Liver (tissue), 9 donors: ENCODE measurements around the gene ZNF718. TPM values are rescaled to one million over a fixed set of nuclear protein-coding genes. Genes with fewer than 3 reads are reported as not detected.
"Not testable (repeated sequence)": the region's sequence is repeated elsewhere in the genome, so short reads cannot be mapped to it uniquely, and the experiment has no call there.

Experiments
- DNase-seq: peaks from one replicate; pipeline ENCODE4 v3.0.0-alpha.2; 2017; ENCODE audit warnings: low spot score
- H3K27ac ChIP-seq, 2 donors: one replicate each; pipeline ENCODE4 v1.7.0; 2013; ENCODE audit warnings: inconsistent platforms in 2 of 2, low read length in 2 of 2, control low read depth in 1 of 2, low read depth in 1 of 2, mild to moderate bottlenecking in 1 of 2
- H3K27me3 ChIP-seq, 4 donors: one replicate each; pipeline versions ENCODE4 v1.6.1 to v1.7.0; 2013; ENCODE audit warnings: low read length in 3 of 4, inconsistent platforms in 1 of 4, mild to moderate bottlenecking in 1 of 4, moderate library complexity in 1 of 4; ENCODE audit not compliant: control insufficient read depth in 4 of 4, insufficient read depth in 4 of 4
- H3K36me3 ChIP-seq, 4 donors: one replicate each; pipeline versions ENCODE4 v1.6.1 to v1.7.0; 2013; ENCODE audit warnings: low read length in 3 of 4, mild to moderate bottlenecking in 3 of 4, low read depth in 1 of 4, moderate library complexity in 1 of 4; ENCODE audit not compliant: control insufficient read depth in 4 of 4, insufficient read depth in 3 of 4
- H3K4me1 ChIP-seq, 4 donors: one replicate each; pipeline versions ENCODE4 v1.6.1 to v1.7.0; 2013; ENCODE audit warnings: low read length in 3 of 4, mild to moderate bottlenecking in 3 of 4, moderate library complexity in 1 of 4; ENCODE audit not compliant: control insufficient read depth in 4 of 4, insufficient read depth in 4 of 4
- H3K4me3 ChIP-seq, 3 donors: one replicate each; pipeline versions ENCODE4 v1.6.1 to v1.7.0; 2013; ENCODE audit warnings: low read length in 3 of 3, control low read depth in 1 of 3, low read depth in 1 of 3, mild to moderate bottlenecking in 1 of 3
- H3K9ac ChIP-seq, 2 donors: one replicate each; pipeline ENCODE4 v1.7.0; 2013; ENCODE audit warnings: low read length in 2 of 2, mild to moderate bottlenecking in 2 of 2, moderate library complexity in 2 of 2, control low read depth in 1 of 2, low read depth in 1 of 2
- H3K9me3 ChIP-seq, 4 donors: one replicate each; pipeline versions ENCODE4 v1.6.1 to v1.7.0; 2013; ENCODE audit warnings: low read length in 3 of 4; ENCODE audit not compliant: control insufficient read depth in 4 of 4
- CTCF ChIP-seq: fragments of 150-350 bp; IDR thresholded peaks from 2 replicates; pipeline ENCODE4 v1.5.1; 2017; ENCODE audit warnings: improper control_type of control experiment, low read depth, low read length; ENCODE audit not compliant: missing input control
- FOXA1 ChIP-seq: IDR thresholded peaks from 2 replicates; pipeline ENCODE4 v1.6.1; 2016; ENCODE audit warnings: antibody characterized with exemption
- HNF4A ChIP-seq, 2 donors: conservative IDR thresholded peaks; 2 replicates each; pipeline ENCODE4 v1.6.1; 2016; ENCODE audit warnings: antibody characterized with exemption in 2 of 2, mild to moderate bottlenecking in 2 of 2
- HNF4G ChIP-seq: IDR thresholded peaks from 2 replicates; pipeline ENCODE4 v1.6.1; 2016; ENCODE audit warnings: antibody characterized with exemption
- MAX ChIP-seq: IDR thresholded peaks from 2 replicates; pipeline ENCODE4 v1.6.1; 2016; ENCODE audit warnings: antibody characterized with exemption
- NR2F2 ChIP-seq: IDR thresholded peaks from 2 replicates; pipeline ENCODE4 v1.6.1; 2016; ENCODE audit warnings: antibody characterized with exemption
- RAD21 ChIP-seq, 2 donors: IDR thresholded peaks; 2 replicates each; pipeline ENCODE4 v1.6.1; 2016; ENCODE audit warnings: antibody characterized with exemption in 2 of 2, mild to moderate bottlenecking in 2 of 2
- TAF1 ChIP-seq: conservative IDR thresholded peaks from 2 replicates; pipeline ENCODE4 v1.6.1; 2016; ENCODE audit warnings: antibody characterized with exemption, mild to moderate bottlenecking
- YY1 ChIP-seq: IDR thresholded peaks from 2 replicates; pipeline ENCODE4 v1.6.1; 2016; ENCODE audit warnings: antibody characterized with exemption, mild to moderate bottlenecking
- WGBS: extraction: QIAGEN DNeasy Blood & Tissue Kit; methylation state at CpG from one replicate; pipeline ENCODE4 v1.1.7; 2013; 5-methylcytosine and 5-hydroxymethylcytosine counted together
- polyA plus RNA-seq, 2 donors: library from polyadenylated mRNA; stranded (reverse) in 1 of 2; unstranded in 1 of 2; fragments of 200-250 nt in 1 of 2; fragments of >200 nt in 1 of 2; fragmentation: Nextera tagmentation in 1 of 2; extraction: Ambion mirVana in 1 of 2; gene quantifications; one replicate each; pipeline versions ENCODE4 v1.2.1 to v1.2.3, GENCODE V29; 2013 to 2015
- total RNA-seq, 2 donors: library from RNA; depleted of rRNA; stranded (reverse); fragments of >200 nt; gene quantifications; one replicate each; pipeline ENCODE4 v1.2.3, GENCODE V29; 2014
- TF ChIP-seq, protein P1 (sequence below): IDR thresholded peaks from 2 replicates; pipeline ENCODE4 v1.6.1; 2016; ENCODE audit warnings: antibody characterized with exemption
- donor health status: healthy.
- donor health status: healthy.
- donor health status: healthy.
- donor health status: healthy.
- donor health status: healthy.

Gene ZNF718
- total and polyA plus RNA-seq, 4 donors, result 0.50 to 6.5 (median 2.4) TPM

GRCh38 chr4:205097-205756, 80.9 kb downstream of the ZNF718 start:
- peak overlapping the region in 2 of 3 donors; percentile 34 to 46 for H3K4me3 ChIP-seq
- WGBS, result 95% methylated on average over 24 of the region's 24 CpGs
- H3K36me3 ChIP-seq, result peaks cover 0 to 7% (median 6%) of the 10 kb centered on the region in 4 donors
- peaks cover 12 to 57% (median 23%) of the 10 kb centered on the region in 4 donors for H3K9me3 ChIP-seq
- no peaks in the 10 kb centered on the region for H3K4me1 ChIP-seq
- DNase-seq, result no peak
- H3K27me3 ChIP-seq, result no peaks in the 10 kb centered on the region
- H3K27ac ChIP-seq, result no peak overlapping the region
- TF ChIP-seq YY1 (no peak), TAF1 (no peak), HNF4A (conservative IDR thresholded peaks at IDR 0.05) (no peak), FOXA1 (no peak), RAD21 (IDR thresholded peaks at IDR 0.05) (no peak)
- H3K9ac ChIP-seq, result no peak overlapping the region

DNA sequence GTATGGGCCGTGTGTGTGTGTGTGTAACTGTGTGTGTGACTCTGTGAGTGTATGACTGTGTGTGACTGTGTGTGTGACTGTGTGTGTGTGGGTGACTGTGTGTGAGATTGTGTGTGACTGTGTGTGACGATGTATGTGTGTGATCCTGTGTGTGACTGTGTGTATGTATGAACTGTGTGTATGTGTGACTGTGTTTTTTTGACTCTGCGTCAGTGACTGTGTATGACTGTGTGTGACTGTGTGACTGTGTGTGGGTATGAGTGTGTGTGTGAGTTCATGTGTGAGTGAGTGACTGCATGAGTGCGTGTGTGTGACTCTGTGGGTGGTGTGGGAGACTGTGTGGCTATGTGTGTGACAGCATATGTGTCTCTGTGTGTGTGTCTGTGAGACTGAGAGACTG, 81.8 kb downstream of the ZNF718 start:
- no peak overlapping the region for H3K27ac ChIP-seq
- H3K27me3 ChIP-seq, result no peaks in the 10 kb centered on the region
- H3K9ac ChIP-seq, result no peak overlapping the region
- TF ChIP-seq NR2F2 (no peak), HNF4A (conservative IDR thresholded peaks at IDR 0.05) (no peak), FOXA1 (no peak), MAX (no peak), CTCF (no peak), HNF4G (no peak)
- TF ChIP-seq, protein P1, sequence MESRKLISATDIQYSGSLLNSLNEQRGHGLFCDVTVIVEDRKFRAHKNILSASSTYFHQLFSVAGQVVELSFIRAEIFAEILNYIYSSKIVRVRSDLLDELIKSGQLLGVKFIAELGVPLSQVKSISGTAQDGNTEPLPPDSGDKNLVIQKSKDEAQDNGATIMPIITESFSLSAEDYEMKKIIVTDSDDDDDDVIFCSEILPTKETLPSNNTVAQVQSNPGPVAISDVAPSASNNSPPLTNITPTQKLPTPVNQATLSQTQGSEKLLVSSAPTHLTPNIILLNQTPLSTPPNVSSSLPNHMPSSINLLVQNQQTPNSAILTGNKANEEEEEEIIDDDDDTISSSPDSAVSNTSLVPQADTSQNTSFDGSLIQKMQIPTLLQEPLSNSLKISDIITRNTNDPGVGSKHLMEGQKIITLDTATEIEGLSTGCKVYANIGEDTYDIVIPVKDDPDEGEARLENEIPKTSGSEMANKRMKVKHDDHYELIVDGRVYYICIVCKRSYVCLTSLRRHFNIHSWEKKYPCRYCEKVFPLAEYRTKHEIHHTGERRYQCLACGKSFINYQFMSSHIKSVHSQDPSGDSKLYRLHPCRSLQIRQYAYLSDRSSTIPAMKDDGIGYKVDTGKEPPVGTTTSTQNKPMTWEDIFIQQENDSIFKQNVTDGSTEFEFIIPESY, result no peak
- peaks cover 0 to 7% (median 6%) of the 10 kb centered on the region in 4 donors for H3K36me3 ChIP-seq
- 84% methylated on average over 4 of the region's 4 CpGs for WGBS
- H3K4me3 ChIP-seq, result peak overlapping the region in 1 of 3 donors; percentile 20
- no peaks in the 10 kb centered on the region for H3K4me1 ChIP-seq
- peaks cover 12 to 54% (median 20%) of the 10 kb centered on the region in 4 donors for H3K9me3 ChIP-seq
- DNase-seq, result no peak

DNA sequence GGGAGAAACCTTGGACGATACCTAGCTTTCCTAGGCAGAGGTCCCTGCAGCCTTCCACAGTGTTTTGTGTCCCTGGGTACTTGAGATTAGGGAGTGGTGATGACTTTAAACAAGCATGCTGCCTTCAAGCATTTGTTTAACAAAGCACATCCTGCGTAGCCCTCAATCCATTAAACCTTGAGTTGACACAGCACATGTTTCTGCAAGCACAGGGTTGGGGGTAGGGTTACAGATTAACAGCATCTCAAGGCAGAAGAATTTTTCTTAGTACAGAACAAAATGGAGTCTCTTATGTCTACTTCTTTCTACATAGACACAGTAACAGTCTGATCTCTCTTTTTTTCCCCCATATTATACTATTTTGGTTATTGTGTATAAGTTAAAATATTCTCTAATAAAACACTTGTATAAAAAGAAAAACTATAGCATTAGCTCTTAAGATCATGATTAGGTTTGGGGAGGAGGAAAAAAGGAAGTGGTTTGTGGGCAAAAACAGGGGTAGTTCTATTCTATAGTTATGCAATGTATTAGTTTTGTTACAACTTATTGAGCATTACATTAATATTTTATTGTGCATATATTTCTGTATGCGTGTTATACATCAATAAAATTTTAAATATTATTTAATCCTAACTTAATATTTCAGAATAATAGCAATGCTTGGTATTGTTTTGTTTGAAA, 84.3 kb downstream of the ZNF718 start:
- WGBS, result 57% methylated on average over 3 of the region's 3 CpGs
- H3K9ac ChIP-seq, H3K4me1 ChIP-seq, H3K4me3 ChIP-seq, DNase-seq, H3K36me3 ChIP-seq, H3K27me3 ChIP-seq, H3K27ac ChIP-seq: not testable (repeated sequence)
- peaks cover 9 to 52% (median 19%) of the 10 kb centered on the region in 4 donors for H3K9me3 ChIP-seq
